HepG2 (cell line): Measurements from ENCODE around the gene CASP5. TPM values are rescaled to one million over a fixed set of nuclear protein-coding genes. Genes with fewer than 3 reads are reported as not detected.

Experiments
- CHD4 ChIP-seq: fragments of 200-600 bp; sonication (generic); IDR thresholded peaks from 2 replicates; pipeline ENCODE4 v1.7.0; 2017; ENCODE audit warnings: mild to moderate bottlenecking, low read length, borderline replicate concordance
- E2F5 ChIP-seq: sonication (generic); formaldehyde crosslinking; conservative IDR thresholded peaks from 2 replicates; pipeline ENCODE4 v1.4.0; 2020; ENCODE audit warnings: missing genetic modification reagents
- HDAC6 ChIP-seq: fragments of 200-600 bp; sonication (generic); IDR thresholded peaks from 2 replicates; pipeline ENCODE4 v1.7.0; 2017; ENCODE audit warnings: mild to moderate bottlenecking, antibody characterized with exemption, low read length, low read depth
- HOXA9 ChIP-seq: sonication (generic); formaldehyde crosslinking; IDR thresholded peaks from 2 replicates; pipeline ENCODE4 v1.8.1; 2022; ENCODE audit warnings: missing genetic modification reagents, mild to moderate bottlenecking, moderate library complexity, borderline replicate concordance
- KAT8 ChIP-seq: IDR thresholded peaks from 2 replicates; pipeline ENCODE4 v1.6.1; 2016; ENCODE audit warnings: missing genetic modification reagents, missing compliant biosample characterization
- KLF11 ChIP-seq: IDR thresholded peaks from 2 replicates; pipeline ENCODE4 v1.6.1; 2016; ENCODE audit warnings: missing compliant biosample characterization
- RXRB ChIP-seq: IDR thresholded peaks from 2 replicates; pipeline ENCODE4 v1.6.1; 2016; ENCODE audit warnings: borderline replicate concordance, missing genetic modification reagents, missing compliant biosample characterization
- SKI ChIP-seq: fragments of 450-650 bp; IDR thresholded peaks from one replicate; pipeline ENCODE4 v1.6.1; 2018; ENCODE audit warnings: mild to moderate bottlenecking; ENCODE audit not compliant: partially characterized antibody
- SOX5 ChIP-seq: IDR thresholded peaks from 2 replicates; pipeline ENCODE4 v1.6.1; 2016; ENCODE audit warnings: borderline replicate concordance
- TAF15 ChIP-seq: fragments of 200-400 bp; formaldehyde crosslinking; IDR thresholded peaks from one replicate; pipeline ENCODE4 v1.6.1; 2018; ENCODE audit warnings: mild to moderate bottlenecking, low read depth, low read length; ENCODE audit not compliant: poor library complexity, severe bottlenecking
- TSC22D2 ChIP-seq: sonication (generic); formaldehyde crosslinking; IDR thresholded peaks from 2 replicates; pipeline ENCODE4 v1.5.1; 2020; ENCODE audit warnings: missing genetic modification reagents, mild to moderate bottlenecking, borderline replicate concordance
- ZKSCAN5 ChIP-seq: sonication (generic); formaldehyde crosslinking; IDR thresholded peaks from 2 replicates; pipeline ENCODE4 v1.5.1; 2020; ENCODE audit warnings: mild to moderate bottlenecking, missing genetic modification reagents
- ZMAT5 ChIP-seq: sonication (generic); formaldehyde crosslinking; IDR thresholded peaks from 2 replicates; pipeline ENCODE4 v1.5.0; 2020; ENCODE audit warnings: mild to moderate bottlenecking, low read depth, missing genetic modification reagents, borderline replicate concordance
- ZMYM4 ChIP-seq: sonication (generic); formaldehyde crosslinking; IDR thresholded peaks from 2 replicates; pipeline ENCODE4 v1.8.1; 2023; ENCODE audit warnings: mild to moderate bottlenecking, missing genetic modification reagents
- ZNF12 ChIP-seq: sonication (generic); formaldehyde crosslinking; IDR thresholded peaks from 2 replicates; pipeline ENCODE4 v1.5.0; 2020; ENCODE audit warnings: missing genetic modification reagents
- ZNF251 ChIP-seq: sonication (generic); formaldehyde crosslinking; IDR thresholded peaks from 2 replicates; pipeline ENCODE4 v1.9.0; 2021; ENCODE audit warnings: mild to moderate bottlenecking, missing genetic modification reagents
- ZNF383 ChIP-seq: sonication (generic); formaldehyde crosslinking; IDR thresholded peaks from 2 replicates; pipeline ENCODE4 v1.4.0; 2020; ENCODE audit warnings: missing genetic modification reagents, mild to moderate bottlenecking, borderline replicate concordance
- ZNF407 ChIP-seq: sonication (generic); formaldehyde crosslinking; IDR thresholded peaks from one replicate; pipeline ENCODE4 v1.5.1; 2020; ENCODE audit warnings: mild to moderate bottlenecking, missing genetic modification reagents; ENCODE audit errors: not compliant biosample characterization
- ZNF44 ChIP-seq: sonication (generic); formaldehyde crosslinking; IDR thresholded peaks from 2 replicates; pipeline ENCODE4 v1.5.1; 2020; ENCODE audit warnings: mild to moderate bottlenecking, missing genetic modification reagents
- ZNF614 ChIP-seq: IDR thresholded peaks from 2 replicates; pipeline ENCODE4 v1.6.1; 2018; ENCODE audit warnings: missing biosample characterization, missing genetic modification reagents, inconsistent platforms, borderline replicate concordance
- ZNF7 ChIP-seq: IDR thresholded peaks from 2 replicates; pipeline ENCODE4 v1.6.1; 2016; ENCODE audit warnings: missing biosample characterization, missing genetic modification reagents
- ZNF75D ChIP-seq: sonication (generic); formaldehyde crosslinking; IDR thresholded peaks from 2 replicates; pipeline ENCODE4 v1.8.1; 2023; ENCODE audit warnings: missing genetic modification reagents, mild to moderate bottlenecking, borderline replicate concordance
- ZNF83 ChIP-seq: sonication (generic); formaldehyde crosslinking; IDR thresholded peaks from 2 replicates; pipeline ENCODE4 v1.4.0; 2020; ENCODE audit warnings: missing genetic modification reagents, mild to moderate bottlenecking, borderline replicate concordance
- polyA plus RNA-seq, 8 experiments: library from polyadenylated mRNA; depleted of rRNA in 3 of 8; stranded (reverse) in 7 of 8; unstranded in 1 of 8; fragments of >200 nt; fragmentation: Illumina TruSeq in 4 of 8; extraction: Trizol in 4 of 8; gene quantifications; 2 replicates each; pipeline versions ENCODE4 v1.2.1 to v1.2.3, GENCODE V29; 2011 to 2016; ENCODE audit warnings: low read depth in 4 of 8, missing spikeins in 1 of 8, mixed read lengths in 1 of 8; ENCODE audit not compliant: insufficient read depth in 1 of 8
- total RNA-seq, 5 experiments: library from RNA; depleted of rRNA; stranded (reverse); fragments of >200 nt; fragmentation: Illumina TruSeq; extraction: Trizol; gene quantifications; 2 replicates each; pipeline ENCODE4 v1.2.3, GENCODE V29; 2016; ENCODE audit warnings: low read depth in 1 of 5

Gene CASP5
- total and polyA plus RNA-seq, 2 of the 13 experiments (the other 11 are each of a cell fraction or from before 2014, with no cell fraction given) = not detected

GRCh38 chr11:105057432-105057831 is 34.5 kb upstream of the CASP5 start (continued):
- no peak for TF ChIP-seq CHD4
- TF ChIP-seq ZNF44 = no peak
- no peak for TF ChIP-seq ZNF7 (CRISPR knock-in tag)
- TF ChIP-seq ZKSCAN5 (CRISPR knock-in tag) = no peak
- peak; percentile 53; the same call in 1 of the 2 replicates for TF ChIP-seq ZMYM4 (CRISPR knock-in tag)
- no peak for TF ChIP-seq KLF11
- TF ChIP-seq ZMAT5 (CRISPR knock-in tag) = no peak
- no peak for TF ChIP-seq ZNF614
- TF ChIP-seq SOX5 (CRISPR knock-in tag) = peak; percentile 56; the same call in 1 of the 2 replicates
- TF ChIP-seq ZNF251 (CRISPR knock-in tag) = no peak
- TF ChIP-seq KAT8 (CRISPR knock-in tag) = no peak
- no peak for TF ChIP-seq HDAC6
- no peak for TF ChIP-seq ZNF75D (CRISPR knock-in tag)
- TF ChIP-seq SKI = no peak
- no peak for TF ChIP-seq E2F5
- TF ChIP-seq ZNF83 = no peak
- no peak for TF ChIP-seq ZNF12
- TF ChIP-seq RXRB (CRISPR knock-in tag) = peak; percentile 41; the same call in 1 of the 2 replicates
- no peak for TF ChIP-seq ZNF407 (CRISPR knock-in tag)
- TF ChIP-seq HOXA9 = no peak
- no peak for TF ChIP-seq TSC22D2 (CRISPR knock-in tag)
- TF ChIP-seq TAF15 = no peak
- no peak for TF ChIP-seq ZNF383 (CRISPR knock-in tag)
